Naive thymus-derived CD8-positive, alpha-beta T cell (primary cell): Measurements from ENCODE around the gene PPFIA2. TPM values are rescaled to one million over a fixed set of nuclear protein-coding genes. Genes with fewer than 3 reads are reported as not detected.

ENCODE experiments used
- ATAC-seq, 2 donors: fragments of 150-1000 bp; cut with Tn5 transposase in 1 of 2; sonication (Bioruptor Pico), chemical (Tn5 transposase) in 1 of 2; 1 replicate in 1 of 2; 2 replicates in 1 of 2; pipeline ENCODE4 v1.10.0; 2021; ENCODE audit warnings: mild to moderate bottlenecking in 2 of 2, moderate library complexity in 2 of 2
- POLR2A ChIA-PET: fragments of 350-600 bp; sonication (Branson Sonifier 250); formaldehyde crosslinking; loops from one replicate; lab custom pipeline; 2021; ENCODE audit warnings: antibody characterized with exemption; lab: Charles Lee
- DNase-seq, 10 donors: peaks; one replicate each; pipeline versions ENCODE4 v3.0.0 to v3.0.0-alpha.2; 2020 to 2022
- H3K27ac Mint-ChIP-seq, 10 donors: one replicate each; pipeline ENCODE4 v1.8.0; 2020 to 2022; ENCODE audit warnings: mild to moderate bottlenecking in 10 of 10, mixed read lengths in 10 of 10, moderate library complexity in 4 of 10, inconsistent platforms in 1 of 10
- H3K27me3 Mint-ChIP-seq, 5 donors: one replicate each; pipeline ENCODE4 v1.8.0; 2021 to 2022; ENCODE audit warnings: mixed read lengths in 5 of 5
- H3K36me3 Mint-ChIP-seq, 3 donors: one replicate each; pipeline ENCODE4 v1.8.0; 2020 to 2022; ENCODE audit warnings: mixed read lengths in 3 of 3, mild to moderate bottlenecking in 2 of 3, inconsistent platforms in 1 of 3
- H3K4me1 Mint-ChIP-seq, 4 donors: one replicate each; pipeline ENCODE4 v1.8.0; 2021 to 2022; ENCODE audit warnings: mixed read lengths in 4 of 4
- H3K4me3 Mint-ChIP-seq, 10 donors: one replicate each; pipeline ENCODE4 v1.8.0; 2020 to 2022; ENCODE audit warnings: mild to moderate bottlenecking in 10 of 10, mixed read lengths in 10 of 10, moderate library complexity in 6 of 10, inconsistent platforms in 1 of 10
- H3K9me3 Mint-ChIP-seq, 9 donors: one replicate each; pipeline ENCODE4 v1.8.0; 2020 to 2022; ENCODE audit warnings: mixed read lengths in 9 of 9, mild to moderate bottlenecking in 3 of 9, inconsistent platforms in 1 of 9, moderate library complexity in 1 of 9
- polyA plus RNA-seq, 3 donors: library from polyadenylated mRNA; unstranded; fragments of 300-500 nt; fragmentation: Illumina TruSeq; gene quantifications; one replicate each; pipeline ENCODE4 v1.2.3, GENCODE V29; 2021
- total RNA-seq, 8 experiments: library from RNA in 2 of 8; stranded (reverse) in 2 of 8; gene quantifications; one replicate each; pipeline ENCODE4 v1.2.3 and lab custom pipeline; 2021 to 2026

The PPFIA2 gene
- total and polyA plus RNA-seq, 5 experiments from 2014 or later, result not detected

DNA sequence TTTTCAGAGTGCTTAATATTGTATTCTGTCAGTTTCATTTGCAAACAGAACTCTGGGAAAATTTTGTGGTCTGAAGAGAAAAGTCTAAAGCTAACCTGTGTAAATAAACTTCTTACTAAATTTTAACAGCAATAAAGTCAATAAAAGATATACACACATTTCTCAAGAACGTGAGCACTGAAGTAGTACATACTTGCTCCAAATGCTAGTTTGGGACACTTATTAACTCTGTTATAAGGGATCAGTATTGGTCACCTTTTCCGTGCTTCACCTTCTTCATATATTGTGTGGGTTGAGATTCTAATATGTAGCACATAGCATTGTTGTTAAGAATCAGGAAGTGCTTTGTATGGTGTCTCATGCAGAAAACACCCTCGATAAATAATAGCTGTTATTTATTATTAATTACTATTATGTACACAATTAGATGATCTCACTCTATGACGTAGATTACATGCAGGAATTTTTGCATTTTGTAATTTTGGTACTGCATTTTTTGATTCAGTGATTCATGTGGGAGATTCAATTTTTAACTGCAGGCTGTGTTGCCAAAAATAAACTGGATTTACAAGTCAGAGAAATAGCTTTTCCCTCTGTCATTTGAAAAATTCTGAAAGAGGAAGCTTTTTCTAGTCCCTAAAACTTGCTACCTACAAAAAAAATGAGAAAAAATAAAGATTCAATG, 380.4 kb downstream of the PPFIA2 start:
- no peaks in the 10 kb centered on the region for H3K4me1 Mint-ChIP-seq
- no peak for DNase-seq
- no peak overlapping the region for H3K4me3 Mint-ChIP-seq
- no peaks in the 10 kb centered on the region for H3K36me3 Mint-ChIP-seq
- no peak for ATAC-seq
- POLR2A ChIA-PET, result no interaction called here
- H3K9me3 Mint-ChIP-seq, result peaks cover 0 to 5% (median 0%) of the 10 kb centered on the region in 9 donors
- no peak overlapping the region for H3K27ac Mint-ChIP-seq
- H3K27me3 Mint-ChIP-seq, result no peaks in the 10 kb centered on the region

DNA sequence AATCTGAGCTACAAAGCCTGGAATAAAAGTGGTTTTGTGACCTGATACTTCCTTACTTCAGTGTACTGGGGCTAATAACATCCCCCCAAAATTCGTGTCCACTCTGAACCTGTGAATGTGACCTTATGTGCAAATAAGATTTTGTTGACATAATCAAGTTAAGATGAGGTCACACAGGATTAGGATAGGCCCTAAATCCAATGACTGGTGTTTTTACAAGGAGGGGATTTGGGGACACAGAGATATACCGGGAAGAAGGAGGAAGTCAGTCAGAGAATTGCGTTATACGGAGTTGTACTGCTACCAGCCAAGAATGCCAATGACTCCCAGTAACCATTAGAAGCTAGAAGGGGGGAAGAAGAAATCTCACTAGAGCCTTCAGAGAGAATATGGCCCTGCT, 381.4 kb downstream of the PPFIA2 start:
- Mint-ChIP-seq H3K27ac (no peak overlapping the region), H3K4me1 (no peaks in the 10 kb centered on the region), H3K36me3 (no peaks in the 10 kb centered on the region), H3K4me3 (no peak overlapping the region), H3K27me3 (no peaks in the 10 kb centered on the region), H3K9me3 (peaks cover 0 to 5% (median 0%) of the 10 kb centered on the region in 9 donors)
- DNase-seq (no peak), ATAC-seq (no peak)
- POLR2A ChIA-PET, result no interaction called here

DNA sequence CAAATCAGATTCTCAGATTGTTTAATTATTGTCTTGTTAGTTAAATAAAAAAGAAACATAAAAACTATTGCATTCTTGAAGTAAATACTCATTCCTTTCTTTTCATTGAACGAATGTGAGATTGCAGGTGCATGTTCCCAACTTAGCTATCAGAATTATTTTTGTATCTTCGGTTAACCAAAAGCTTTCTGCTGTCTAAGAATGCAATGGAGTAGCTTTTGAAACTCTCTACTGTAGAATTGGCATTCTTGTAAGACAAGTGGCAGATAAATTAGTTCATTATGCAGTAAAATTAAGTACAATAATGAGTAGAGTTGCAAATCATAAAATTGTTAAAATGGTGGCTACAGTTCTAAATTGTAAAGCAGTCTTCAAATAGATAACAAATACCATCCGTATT, 383.2 kb downstream of the PPFIA2 start:
- no peak overlapping the region for H3K4me3 Mint-ChIP-seq
- H3K27ac Mint-ChIP-seq, result no peak overlapping the region
- H3K27me3 Mint-ChIP-seq, result no peaks in the 10 kb centered on the region
- H3K9me3 Mint-ChIP-seq, result peaks cover 0 to 5% (median 0%) of the 10 kb centered on the region in 9 donors
- POLR2A ChIA-PET, result no interaction called here
- no peak for ATAC-seq
- no peaks in the 10 kb centered on the region for H3K4me1 Mint-ChIP-seq
- no peaks in the 10 kb centered on the region for H3K36me3 Mint-ChIP-seq
- DNase-seq, result no peak

DNA sequence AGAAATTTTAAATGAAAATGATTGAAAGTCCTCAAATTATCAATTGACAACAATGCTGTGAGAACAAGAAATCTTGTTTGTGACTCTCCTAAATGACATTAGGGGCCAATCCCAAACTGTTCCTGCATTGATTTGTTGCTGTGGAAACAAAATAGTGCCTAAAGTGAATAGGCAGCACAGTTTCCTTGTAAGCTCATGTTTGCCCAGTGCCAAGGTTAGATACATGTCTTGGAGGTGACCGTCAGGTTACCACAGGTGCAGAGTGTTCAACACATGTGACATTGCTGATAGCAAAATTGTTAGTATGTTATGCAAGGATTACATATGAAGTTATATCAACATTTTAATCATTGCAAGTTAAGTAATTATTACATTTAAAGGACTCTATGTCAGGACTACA, 388.7 kb downstream of the PPFIA2 start:
- Mint-ChIP-seq H3K4me1 (no peaks in the 10 kb centered on the region), H3K4me3 (no peak overlapping the region), H3K27ac (no peak overlapping the region), H3K9me3 (peaks cover 0 to 5% (median 0%) of the 10 kb centered on the region in 9 donors), H3K27me3 (no peaks in the 10 kb centered on the region), H3K36me3 (no peaks in the 10 kb centered on the region)
- POLR2A ChIA-PET, result no interaction called here
- no peak for ATAC-seq
- no peak for DNase-seq

DNA sequence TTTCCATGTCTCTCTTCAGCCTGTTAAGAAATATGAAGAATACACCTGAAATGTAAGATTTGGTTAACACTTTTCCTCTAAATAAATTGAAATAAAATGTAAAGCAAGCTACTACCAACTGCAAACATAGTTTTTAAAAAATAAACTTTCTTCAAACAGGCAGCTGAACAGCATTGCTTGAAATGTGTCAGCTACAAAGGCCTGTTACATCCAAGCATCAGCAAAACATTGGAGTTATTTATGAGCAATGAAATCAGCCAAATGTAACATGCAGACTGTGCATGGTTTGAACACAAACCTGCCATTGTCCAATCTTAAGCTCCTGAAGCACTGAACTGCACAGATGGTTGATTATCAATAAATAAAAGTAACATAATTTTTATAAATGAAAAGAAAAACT, 390.0 kb downstream of the PPFIA2 start:
- DNase-seq (no peak), ATAC-seq (no peak)
- Mint-ChIP-seq H3K4me3 (no peak overlapping the region), H3K27me3 (no peaks in the 10 kb centered on the region), H3K27ac (no peak overlapping the region), H3K9me3 (peaks cover 0 to 3% (median 0%) of the 10 kb centered on the region in 9 donors), H3K4me1 (no peaks in the 10 kb centered on the region), H3K36me3 (no peaks in the 10 kb centered on the region)
- POLR2A ChIA-PET, result no interaction called here

DNA sequence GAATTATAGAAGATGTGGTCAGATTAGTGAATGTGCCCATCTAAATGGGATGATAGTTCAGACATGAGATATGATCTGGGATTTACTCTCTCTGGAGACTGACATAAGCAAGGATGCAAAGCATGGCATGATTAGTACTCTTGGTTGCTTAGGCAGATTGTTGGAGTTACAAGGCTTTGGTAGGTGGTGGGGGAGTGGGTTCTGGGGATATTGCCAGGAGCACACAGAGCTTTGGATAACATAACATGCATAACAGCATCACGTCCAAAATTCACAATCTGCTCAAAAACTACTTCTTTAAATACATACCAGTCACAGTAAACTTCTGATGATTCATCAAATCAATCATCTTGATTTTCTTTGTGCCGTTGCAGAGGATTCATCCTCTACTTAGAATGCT, 393.9 kb downstream of the PPFIA2 start:
- H3K36me3 Mint-ChIP-seq, result no peaks in the 10 kb centered on the region
- no peak for ATAC-seq
- H3K9me3 Mint-ChIP-seq, result peaks cover 0 to 3% (median 0%) of the 10 kb centered on the region in 9 donors
- no peaks in the 10 kb centered on the region for H3K4me1 Mint-ChIP-seq
- no peak for DNase-seq
- H3K4me3 Mint-ChIP-seq, result no peak overlapping the region
- POLR2A ChIA-PET, result no interaction called here
- no peak overlapping the region for H3K27ac Mint-ChIP-seq
- no peaks in the 10 kb centered on the region for H3K27me3 Mint-ChIP-seq

DNA sequence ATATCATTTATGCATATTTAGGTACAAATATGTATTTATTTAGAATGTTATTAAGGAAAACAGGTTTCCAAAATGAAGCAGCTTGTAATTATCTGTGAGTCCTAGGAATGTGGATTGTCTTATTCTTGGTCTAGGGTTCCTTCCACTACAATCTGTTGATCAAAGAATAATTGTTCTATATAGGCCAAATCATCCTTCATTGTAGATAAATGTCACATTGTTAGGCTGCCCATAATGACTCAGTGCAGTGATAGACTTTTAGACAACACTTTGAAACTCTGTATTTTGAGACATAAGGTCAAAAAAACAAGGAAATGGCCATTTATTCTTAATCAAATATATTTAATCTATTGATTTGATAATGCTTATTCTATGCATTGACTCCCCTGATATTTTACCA, 398.2 kb downstream of the PPFIA2 start:
- Mint-ChIP-seq H3K27me3 (no peaks in the 10 kb centered on the region), H3K27ac (no peak overlapping the region), H3K4me3 (no peak overlapping the region), H3K9me3 (no peaks in the 10 kb centered on the region), H3K4me1 (no peaks in the 10 kb centered on the region), H3K36me3 (no peaks in the 10 kb centered on the region)
- DNase-seq, result no peak
- POLR2A ChIA-PET, result no interaction called here
- no peak for ATAC-seq

DNA sequence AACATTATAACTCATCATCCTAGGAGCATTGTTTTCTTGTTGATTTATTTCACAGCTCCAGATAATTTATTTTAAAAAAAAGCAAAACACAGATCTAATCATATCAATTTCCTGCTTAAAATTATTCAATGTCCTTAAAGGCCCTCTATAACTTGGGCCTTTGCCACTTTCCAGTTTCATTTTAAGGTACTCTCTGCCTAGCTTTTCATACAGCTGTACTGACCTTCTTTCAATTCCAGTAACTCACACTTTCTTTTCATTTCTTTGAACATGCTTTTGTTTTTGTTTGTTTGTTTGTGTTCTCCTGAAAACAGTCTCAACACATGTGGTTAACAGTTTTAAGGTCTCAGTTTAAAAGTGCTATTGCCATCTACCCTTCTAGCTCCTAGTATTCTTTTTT, 399.4 kb downstream of the PPFIA2 start:
- Mint-ChIP-seq H3K4me3 (no peak overlapping the region), H3K27ac (no peak overlapping the region), H3K36me3 (no peaks in the 10 kb centered on the region), H3K27me3 (no peaks in the 10 kb centered on the region), H3K4me1 (no peaks in the 10 kb centered on the region), H3K9me3 (peaks cover 0 to 3% (median 0%) of the 10 kb centered on the region in 9 donors)
- no peak for DNase-seq
- POLR2A ChIA-PET, result no interaction called here
- no peak for ATAC-seq

DNA sequence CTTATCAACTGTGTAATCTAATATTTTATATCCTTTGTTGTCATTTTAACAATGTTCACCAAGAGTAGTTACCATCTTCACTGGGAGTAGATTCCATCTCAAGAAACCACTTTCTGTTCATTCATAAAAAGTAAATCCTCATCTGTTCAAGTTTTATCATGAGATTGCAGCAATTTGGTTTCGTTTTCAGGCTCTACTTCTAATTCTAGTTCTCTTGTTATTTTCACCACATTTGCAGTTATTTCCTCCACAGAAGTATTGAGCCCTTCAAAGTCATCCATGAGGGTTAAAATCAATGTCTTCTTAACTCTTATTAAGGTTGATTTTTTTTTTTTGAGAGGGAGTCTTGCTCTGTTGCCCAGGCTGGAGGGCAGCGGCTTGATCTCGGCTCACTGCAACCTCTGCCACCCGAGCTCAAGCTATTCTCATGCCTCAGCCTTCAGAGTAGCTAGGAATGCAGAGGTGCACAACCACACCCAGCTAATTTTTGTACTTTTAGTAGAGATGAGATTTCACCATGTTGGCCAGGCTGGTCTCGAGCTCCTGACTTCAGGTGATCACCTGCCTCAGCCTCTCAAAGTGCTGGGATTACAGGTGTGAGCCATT, 404.7 kb downstream of the PPFIA2 start:
- no peaks in the 10 kb centered on the region for H3K27me3 Mint-ChIP-seq
- POLR2A ChIA-PET, result no interaction called here
- H3K36me3 Mint-ChIP-seq, result no peaks in the 10 kb centered on the region
- H3K4me1 Mint-ChIP-seq, result no peaks in the 10 kb centered on the region
- H3K4me3 Mint-ChIP-seq, result no peak overlapping the region
- DNase-seq (no peak), ATAC-seq (no peak)
- no peak overlapping the region for H3K27ac Mint-ChIP-seq
- H3K9me3 Mint-ChIP-seq, result peaks cover 0 to 13% (median 3%) of the 10 kb centered on the region in 9 donors

DNA sequence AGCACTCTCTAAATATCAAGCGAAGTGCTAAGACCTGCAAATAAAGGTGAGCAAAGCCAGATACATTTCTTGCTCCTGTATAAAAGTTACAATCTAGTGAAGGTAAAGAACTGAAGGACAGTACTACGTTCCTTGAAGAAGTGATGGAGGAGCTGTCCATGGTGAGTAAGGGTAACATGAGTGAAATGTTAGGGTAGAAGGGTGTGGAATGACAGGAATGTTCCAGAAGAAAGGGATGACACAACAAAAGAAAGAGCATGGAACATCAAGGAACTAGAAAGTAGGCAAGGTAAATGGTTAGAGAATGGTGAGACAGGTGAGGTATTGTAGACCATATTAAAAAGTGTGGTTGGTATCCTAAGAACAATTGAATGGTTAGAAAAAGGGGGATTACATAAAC, 408.8 kb downstream of the PPFIA2 start:
- no peak for DNase-seq
- POLR2A ChIA-PET, result no interaction called here
- Mint-ChIP-seq H3K4me3 (no peak overlapping the region), H3K36me3 (no peaks in the 10 kb centered on the region), H3K27me3 (no peaks in the 10 kb centered on the region), H3K4me1 (no peaks in the 10 kb centered on the region), H3K27ac (no peak overlapping the region), H3K9me3 (peaks cover 0 to 13% (median 3%) of the 10 kb centered on the region in 9 donors)
- no peak for ATAC-seq

DNA sequence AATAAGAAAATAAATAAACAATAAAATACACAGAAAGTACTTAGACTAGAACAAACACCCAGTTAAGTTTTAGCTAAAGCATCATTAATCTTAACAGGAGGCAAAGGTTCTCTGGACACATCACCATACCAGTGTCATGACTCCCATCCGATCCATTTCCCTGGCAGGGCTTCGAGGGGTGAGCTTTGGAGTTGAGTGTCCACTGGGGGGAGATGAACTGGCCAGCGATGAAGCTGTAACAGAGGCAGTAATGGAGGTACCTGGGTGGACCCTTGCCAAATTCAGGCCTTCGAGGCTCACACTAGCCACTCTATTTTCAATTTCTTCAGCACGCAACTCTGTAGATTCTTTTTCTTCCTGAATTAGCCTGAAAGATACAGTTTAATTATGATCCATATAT, 411.7 kb downstream of the PPFIA2 start:
- Mint-ChIP-seq H3K9me3 (peaks cover 0 to 10% (median 0%) of the 10 kb centered on the region in 9 donors), H3K27ac (no peak overlapping the region), H3K27me3 (no peaks in the 10 kb centered on the region), H3K36me3 (no peaks in the 10 kb centered on the region), H3K4me3 (no peak overlapping the region), H3K4me1 (no peaks in the 10 kb centered on the region)
- POLR2A ChIA-PET, result no interaction called here
- no peak for ATAC-seq
- no peak for DNase-seq

DNA sequence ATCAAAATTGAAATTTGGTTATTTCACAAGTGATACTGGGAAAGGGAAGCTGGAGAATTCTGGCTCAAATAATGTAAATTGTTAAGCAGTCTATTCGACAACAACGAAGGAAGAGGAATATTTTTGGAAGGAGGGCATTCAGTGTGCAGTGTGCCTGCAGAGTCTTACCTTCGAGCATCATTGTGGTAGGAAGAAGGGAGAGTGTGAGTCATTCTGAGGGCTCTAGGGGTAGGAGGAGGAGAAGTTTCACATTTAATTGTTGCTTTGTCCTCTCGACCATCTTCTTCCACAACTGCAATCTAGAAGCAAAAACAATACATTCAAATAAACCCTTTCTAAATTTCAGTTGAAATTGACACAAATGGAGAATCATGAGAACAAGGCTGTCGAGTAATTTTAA, 418.2 kb downstream of the PPFIA2 start:
- no peaks in the 10 kb centered on the region for H3K4me1 Mint-ChIP-seq
- no peak overlapping the region for H3K27ac Mint-ChIP-seq
- ATAC-seq, result no peak
- peaks cover 0 to 13% (median 0%) of the 10 kb centered on the region in 9 donors for H3K9me3 Mint-ChIP-seq
- H3K36me3 Mint-ChIP-seq, result no peaks in the 10 kb centered on the region
- POLR2A ChIA-PET, result no interaction called here
- DNase-seq, result no peak
- no peaks in the 10 kb centered on the region for H3K27me3 Mint-ChIP-seq
- no peak overlapping the region for H3K4me3 Mint-ChIP-seq

DNA sequence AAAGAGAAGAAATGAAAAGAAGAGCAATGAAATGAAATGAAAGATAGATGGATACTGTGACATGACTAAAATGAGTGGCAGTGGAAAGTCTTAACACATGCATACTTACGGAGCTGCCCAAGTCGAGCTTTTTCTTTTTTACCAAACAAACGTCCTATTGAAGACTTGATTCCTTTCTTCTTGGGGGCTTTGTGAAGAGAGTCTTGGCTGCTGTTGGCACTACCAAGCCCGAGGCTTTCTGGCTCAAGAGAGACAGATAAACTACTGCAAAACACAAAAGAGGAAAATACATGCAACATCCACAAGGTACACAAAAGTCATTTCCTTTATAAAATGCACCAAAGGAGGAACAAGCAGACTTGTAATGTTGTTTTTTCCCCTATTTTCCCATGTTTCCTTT, 420.1 kb downstream of the PPFIA2 start:
- no peaks in the 10 kb centered on the region for H3K36me3 Mint-ChIP-seq
- H3K4me1 Mint-ChIP-seq, result no peaks in the 10 kb centered on the region
- no peak for DNase-seq
- no peaks in the 10 kb centered on the region for H3K27me3 Mint-ChIP-seq
- no peak overlapping the region for H3K27ac Mint-ChIP-seq
- POLR2A ChIA-PET, result no interaction called here
- H3K4me3 Mint-ChIP-seq, result no peak overlapping the region
- ATAC-seq, result no peak
- H3K9me3 Mint-ChIP-seq, result peaks cover 0 to 13% (median 0%) of the 10 kb centered on the region in 9 donors

DNA sequence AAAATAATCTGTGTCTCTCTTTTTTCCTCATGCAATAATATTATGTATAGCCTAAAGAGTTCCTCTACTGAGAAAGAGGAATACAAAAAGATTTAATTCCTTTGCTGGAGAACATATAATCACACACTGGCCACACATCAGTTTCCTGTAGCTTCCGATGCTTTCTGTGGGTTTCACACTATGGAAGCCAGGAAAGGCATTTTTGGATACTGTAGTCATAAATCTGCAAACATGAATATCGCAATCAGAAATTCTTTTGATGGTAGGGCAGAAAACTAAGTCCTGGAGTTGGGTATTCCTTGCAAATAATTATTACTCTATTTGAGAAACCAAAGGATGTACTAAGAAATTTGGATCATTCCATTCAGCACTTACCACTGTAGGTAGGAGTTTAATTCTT, 421.3 kb downstream of the PPFIA2 start:
- no peaks in the 10 kb centered on the region for H3K4me1 Mint-ChIP-seq
- no peaks in the 10 kb centered on the region for H3K27me3 Mint-ChIP-seq
- no peak overlapping the region for H3K4me3 Mint-ChIP-seq
- no peaks in the 10 kb centered on the region for H3K36me3 Mint-ChIP-seq
- peaks cover 0 to 13% (median 0%) of the 10 kb centered on the region in 9 donors for H3K9me3 Mint-ChIP-seq
- ATAC-seq, result no peak
- POLR2A ChIA-PET, result no interaction called here
- no peak for DNase-seq
- no peak overlapping the region for H3K27ac Mint-ChIP-seq
